HG02973 (cell line): ENCODE data around the gene STK32B.

ENCODE experiments used
- ATAC-seq: cut with Tn5 transposase; IDR thresholded peaks from one replicate; pipeline ENCODE4 v1.9.1; 2021; ENCODE audit warnings: moderate library complexity; ENCODE audit not compliant: unreplicated experiment

STK32B gene

GRCh38 chr4:5383191-5383980 lies 332.1 kb downstream of the STK32B start:
- no peak for ATAC-seq

- no peak for ATAC-seq
Measured at GRCh38 chr4:5385741-5386311, 334.5 kb downstream of the STK32B start.

GRCh38 chr4:5386921-5387320 lies 335.6 kb downstream of the STK32B start:
- no peak for ATAC-seq

GRCh38 chr4:5387457-5387856 lies 336.2 kb downstream of the STK32B start:
- ATAC-seq = no peak

- ATAC-seq = no peak
Measured at GRCh38 chr4:5389756-5390310, 338.6 kb downstream of the STK32B start.

- ATAC-seq = no peak
Measured at GRCh38 chr4:5391492-5391891, 340.2 kb downstream of the STK32B start.

GRCh38 chr4:5393911-5394513 lies 342.7 kb downstream of the STK32B start:
- no peak for ATAC-seq

GRCh38 chr4:5395781-5396180 lies 344.5 kb downstream of the STK32B start:
- no peak for ATAC-seq

GRCh38 chr4:5398056-5398455 lies 346.8 kb downstream of the STK32B start:
- ATAC-seq = no peak

GRCh38 chr4:5399124-5399523 lies 347.8 kb downstream of the STK32B start:
- ATAC-seq = no peak

- no peak for ATAC-seq
Measured at GRCh38 chr4:5399790-5400421, 348.6 kb downstream of the STK32B start.

- ATAC-seq = no peak
Measured at GRCh38 chr4:5403746-5404497, 352.6 kb downstream of the STK32B start.

- no peak for ATAC-seq
Measured at GRCh38 chr4:5409237-5409636, 358.0 kb downstream of the STK32B start.

GRCh38 chr4:5409972-5410618 lies 358.8 kb downstream of the STK32B start:
- no peak for ATAC-seq

GRCh38 chr4:5412296-5412695 lies 361.0 kb downstream of the STK32B start:
- no peak for ATAC-seq

GRCh38 chr4:5412751-5413150 lies 361.5 kb downstream of the STK32B start:
- ATAC-seq = no peak

- ATAC-seq = no peak
Measured at GRCh38 chr4:5416637-5417036, 365.4 kb downstream of the STK32B start.

GRCh38 chr4:5420266-5420665 lies 369.0 kb downstream of the STK32B start:
- ATAC-seq = no peak

GRCh38 chr4:5421416-5421815 lies 370.1 kb downstream of the STK32B start:
- no peak for ATAC-seq

- no peak for ATAC-seq
Measured at GRCh38 chr4:5422195-5422594, 370.9 kb downstream of the STK32B start.
